ENCODE measurements around the gene RNF157. TPM values are rescaled to one million over a fixed set of nuclear protein-coding genes. Genes with fewer than 3 reads are reported as not detected.
A peak's percentile ranks its signal among the peaks of the same experiment; 100 is the strongest.

Gene RNF157
- total and polyA plus RNA-seq, 2 of the 13 experiments (the other 11 are each of a cell fraction or from before 2014, with no cell fraction given), result 0.44 to 1.5 TPM

DNA sequence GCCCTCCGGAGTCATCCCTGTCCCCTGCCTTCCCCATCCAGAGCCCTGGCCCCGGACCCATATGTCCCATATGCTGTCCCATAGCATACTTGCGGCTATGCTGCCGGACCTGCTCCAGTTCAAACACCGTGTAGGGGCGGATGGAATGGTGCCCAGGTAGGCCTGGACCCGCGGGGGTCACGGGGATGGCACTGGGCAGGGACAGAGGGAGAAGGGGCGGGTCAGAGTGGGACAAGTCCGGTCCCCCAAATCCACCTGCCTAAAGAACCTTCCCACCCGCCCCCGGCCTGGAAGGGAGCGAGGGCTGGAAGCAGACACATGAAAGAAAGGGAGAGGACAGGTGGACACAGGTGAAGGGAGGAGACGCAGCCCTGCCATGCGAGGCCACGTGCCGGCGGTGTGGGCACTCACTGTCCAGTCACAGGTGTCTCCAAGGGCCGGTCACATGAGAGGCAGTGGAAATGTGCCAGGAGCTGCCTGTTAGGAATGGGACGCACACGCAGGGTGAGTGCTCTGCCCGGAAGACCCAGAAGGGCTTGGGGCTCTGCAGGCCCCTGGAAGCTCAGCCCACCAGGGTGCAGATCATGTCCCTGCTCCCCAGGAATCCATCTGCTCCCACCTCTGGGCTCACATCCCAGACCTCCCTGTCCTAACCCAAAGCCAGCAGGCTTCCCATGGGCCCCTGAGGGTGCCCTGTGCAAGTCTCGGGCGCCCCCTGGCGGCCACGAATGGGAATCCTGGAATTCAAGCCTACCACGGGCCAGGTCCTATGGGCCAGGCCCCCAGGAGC lies 38.9 kb upstream of the RNF157 start (continued):
- TF ChIP-seq, protein P1, sequence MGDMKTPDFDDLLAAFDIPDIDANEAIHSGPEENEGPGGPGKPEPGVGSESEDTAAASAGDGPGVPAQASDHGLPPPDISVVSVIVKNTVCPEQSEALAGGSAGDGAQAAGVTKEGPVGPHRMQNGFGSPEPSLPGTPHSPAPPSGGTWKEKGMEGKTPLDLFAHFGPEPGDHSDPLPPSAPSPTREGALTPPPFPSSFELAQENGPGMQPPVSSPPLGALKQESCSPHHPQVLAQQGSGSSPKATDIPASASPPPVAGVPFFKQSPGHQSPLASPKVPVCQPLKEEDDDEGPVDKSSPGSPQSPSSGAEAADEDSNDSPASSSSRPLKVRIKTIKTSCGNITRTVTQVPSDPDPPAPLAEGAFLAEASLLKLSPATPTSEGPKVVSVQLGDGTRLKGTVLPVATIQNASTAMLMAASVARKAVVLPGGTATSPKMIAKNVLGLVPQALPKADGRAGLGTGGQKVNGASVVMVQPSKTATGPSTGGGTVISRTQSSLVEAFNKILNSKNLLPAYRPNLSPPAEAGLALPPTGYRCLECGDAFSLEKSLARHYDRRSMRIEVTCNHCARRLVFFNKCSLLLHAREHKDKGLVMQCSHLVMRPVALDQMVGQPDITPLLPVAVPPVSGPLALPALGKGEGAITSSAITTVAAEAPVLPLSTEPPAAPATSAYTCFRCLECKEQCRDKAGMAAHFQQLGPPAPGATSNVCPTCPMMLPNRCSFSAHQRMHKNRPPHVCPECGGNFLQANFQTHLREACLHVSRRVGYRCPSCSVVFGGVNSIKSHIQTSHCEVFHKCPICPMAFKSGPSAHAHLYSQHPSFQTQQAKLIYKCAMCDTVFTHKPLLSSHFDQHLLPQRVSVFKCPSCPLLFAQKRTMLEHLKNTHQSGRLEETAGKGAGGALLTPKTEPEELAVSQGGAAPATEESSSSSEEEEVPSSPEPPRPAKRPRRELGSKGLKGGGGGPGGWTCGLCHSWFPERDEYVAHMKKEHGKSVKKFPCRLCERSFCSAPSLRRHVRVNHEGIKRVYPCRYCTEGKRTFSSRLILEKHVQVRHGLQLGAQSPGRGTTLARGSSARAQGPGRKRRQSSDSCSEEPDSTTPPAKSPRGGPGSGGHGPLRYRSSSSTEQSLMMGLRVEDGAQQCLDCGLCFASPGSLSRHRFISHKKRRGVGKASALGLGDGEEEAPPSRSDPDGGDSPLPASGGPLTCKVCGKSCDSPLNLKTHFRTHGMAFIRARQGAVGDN (CRISPR knock-in tag; IDR thresholded peaks at IDR 0.05), result peak; percentile 50; the same call in 1 of the 2 replicates
- TF ChIP-seq, protein P2, sequence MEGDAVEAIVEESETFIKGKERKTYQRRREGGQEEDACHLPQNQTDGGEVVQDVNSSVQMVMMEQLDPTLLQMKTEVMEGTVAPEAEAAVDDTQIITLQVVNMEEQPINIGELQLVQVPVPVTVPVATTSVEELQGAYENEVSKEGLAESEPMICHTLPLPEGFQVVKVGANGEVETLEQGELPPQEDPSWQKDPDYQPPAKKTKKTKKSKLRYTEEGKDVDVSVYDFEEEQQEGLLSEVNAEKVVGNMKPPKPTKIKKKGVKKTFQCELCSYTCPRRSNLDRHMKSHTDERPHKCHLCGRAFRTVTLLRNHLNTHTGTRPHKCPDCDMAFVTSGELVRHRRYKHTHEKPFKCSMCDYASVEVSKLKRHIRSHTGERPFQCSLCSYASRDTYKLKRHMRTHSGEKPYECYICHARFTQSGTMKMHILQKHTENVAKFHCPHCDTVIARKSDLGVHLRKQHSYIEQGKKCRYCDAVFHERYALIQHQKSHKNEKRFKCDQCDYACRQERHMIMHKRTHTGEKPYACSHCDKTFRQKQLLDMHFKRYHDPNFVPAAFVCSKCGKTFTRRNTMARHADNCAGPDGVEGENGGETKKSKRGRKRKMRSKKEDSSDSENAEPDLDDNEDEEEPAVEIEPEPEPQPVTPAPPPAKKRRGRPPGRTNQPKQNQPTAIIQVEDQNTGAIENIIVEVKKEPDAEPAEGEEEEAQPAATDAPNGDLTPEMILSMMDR (CRISPR knock-in tag; IDR thresholded peaks at IDR 0.05), result peak; percentile 98
- TF ChIP-seq, protein P3, sequence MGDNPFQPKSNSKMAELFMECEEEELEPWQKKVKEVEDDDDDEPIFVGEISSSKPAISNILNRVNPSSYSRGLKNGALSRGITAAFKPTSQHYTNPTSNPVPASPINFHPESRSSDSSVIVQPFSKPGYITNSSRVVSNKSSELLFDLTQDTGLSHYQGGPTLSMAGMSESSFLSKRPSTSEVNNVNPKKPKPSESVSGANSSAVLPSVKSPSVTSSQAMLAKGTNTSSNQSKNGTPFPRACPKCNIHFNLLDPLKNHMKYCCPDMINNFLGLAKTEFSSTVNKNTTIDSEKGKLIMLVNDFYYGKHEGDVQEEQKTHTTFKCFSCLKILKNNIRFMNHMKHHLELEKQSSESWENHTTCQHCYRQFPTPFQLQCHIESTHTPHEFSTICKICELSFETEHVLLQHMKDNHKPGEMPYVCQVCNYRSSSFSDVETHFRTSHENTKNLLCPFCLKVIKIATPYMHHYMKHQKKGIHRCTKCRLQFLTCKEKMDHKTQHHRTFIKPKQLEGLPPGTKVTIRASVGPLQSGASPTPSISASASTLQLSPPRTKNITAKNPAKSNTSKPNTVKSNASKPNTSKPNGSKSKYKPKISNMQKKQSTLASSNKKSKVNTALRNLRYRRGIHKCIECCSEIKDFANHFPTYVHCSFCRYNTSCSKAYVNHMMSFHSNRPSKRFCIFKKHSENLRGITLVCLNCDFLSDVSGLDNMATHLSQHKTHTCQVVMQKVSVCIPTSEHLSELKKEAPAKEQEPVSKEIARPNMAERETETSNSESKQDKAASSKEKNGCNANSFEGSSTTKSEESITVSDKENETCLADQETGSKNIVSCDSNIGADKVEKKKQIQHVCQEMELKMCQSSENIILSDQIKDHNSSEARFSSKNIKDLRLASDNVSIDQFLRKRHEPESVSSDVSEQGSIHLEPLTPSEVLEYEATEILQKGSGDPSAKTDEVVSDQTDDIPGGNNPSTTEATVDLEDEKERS (CRISPR knock-in tag; IDR thresholded peaks at IDR 0.05), result no peak
- TF ChIP-seq, protein P4, sequence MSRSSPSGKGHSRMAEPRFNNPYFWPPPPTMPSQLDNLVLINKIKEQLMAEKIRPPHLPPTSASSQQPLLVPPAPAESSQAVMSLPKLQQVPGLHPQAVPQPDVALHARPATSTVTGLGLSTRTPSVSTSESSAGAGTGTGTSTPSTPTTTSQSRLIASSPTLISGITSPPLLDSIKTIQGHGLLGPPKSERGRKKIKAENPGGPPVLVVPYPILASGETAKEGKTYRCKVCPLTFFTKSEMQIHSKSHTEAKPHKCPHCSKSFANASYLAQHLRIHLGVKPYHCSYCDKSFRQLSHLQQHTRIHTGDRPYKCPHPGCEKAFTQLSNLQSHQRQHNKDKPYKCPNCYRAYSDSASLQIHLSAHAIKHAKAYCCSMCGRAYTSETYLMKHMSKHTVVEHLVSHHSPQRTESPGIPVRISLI (CRISPR knock-in tag; IDR thresholded peaks at IDR 0.05; ENCODE audit: borderline replicate concordance), result no peak; the same call in 1 of the 2 replicates
- TF ChIP-seq KLF16 (CRISPR knock-in tag; IDR thresholded peaks at IDR 0.05), result peak in 1 of 2 experiments; percentile 40; a peak in 1 of 4 replicates
- TF ChIP-seq, protein P5, sequence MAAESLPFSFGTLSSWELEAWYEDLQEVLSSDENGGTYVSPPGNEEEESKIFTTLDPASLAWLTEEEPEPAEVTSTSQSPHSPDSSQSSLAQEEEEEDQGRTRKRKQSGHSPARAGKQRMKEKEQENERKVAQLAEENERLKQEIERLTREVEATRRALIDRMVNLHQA (CRISPR knock-in tag; IDR thresholded peaks at IDR 0.05), result no peak
- TF ChIP-seq RAD21 (CRISPR knock-in tag; IDR thresholded peaks at IDR 0.05), result peak; percentile 98
- no peak for TF ChIP-seq NCOR1 (IDR thresholded peaks at IDR 0.05; ENCODE audit: borderline replicate concordance, low read length)
- no peak for TF ChIP-seq SYNCRIP (IDR thresholded peaks at IDR 0.05; ENCODE audit: insufficient read depth, low read depth, low read length)
- TF ChIP-seq AGO1 (IDR thresholded peaks at IDR 0.05; ENCODE audit: low read depth, low read length, poor library complexity, severe bottlenecking), result no peak
- TF ChIP-seq ISL2 (CRISPR knock-in tag; IDR thresholded peaks at IDR 0.05), result 0 out of 2 replicates have a peak, but pooled peaks have one; percentile 17
- TF ChIP-seq, protein P6, sequence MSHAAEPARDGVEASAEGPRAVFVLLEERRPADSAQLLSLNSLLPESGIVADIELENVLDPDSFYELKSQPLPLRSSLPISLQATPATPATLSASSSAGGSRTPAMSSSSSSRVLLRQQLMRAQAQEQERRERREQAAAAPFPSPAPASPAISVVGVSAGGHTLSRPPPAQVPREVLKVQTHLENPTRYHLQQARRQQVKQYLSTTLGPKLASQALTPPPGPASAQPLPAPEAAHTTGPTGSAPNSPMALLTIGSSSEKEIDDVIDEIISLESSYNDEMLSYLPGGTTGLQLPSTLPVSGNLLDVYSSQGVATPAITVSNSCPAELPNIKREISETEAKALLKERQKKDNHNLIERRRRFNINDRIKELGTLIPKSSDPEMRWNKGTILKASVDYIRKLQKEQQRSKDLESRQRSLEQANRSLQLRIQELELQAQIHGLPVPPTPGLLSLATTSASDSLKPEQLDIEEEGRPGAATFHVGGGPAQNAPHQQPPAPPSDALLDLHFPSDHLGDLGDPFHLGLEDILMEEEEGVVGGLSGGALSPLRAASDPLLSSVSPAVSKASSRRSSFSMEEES (CRISPR knock-in tag; IDR thresholded peaks at IDR 0.05), result peak; percentile 23; the same call in 1 of the 2 replicates
- TF ChIP-seq NFKB2 (CRISPR knock-in tag; IDR thresholded peaks at IDR 0.05; ENCODE audit: borderline replicate concordance), result peak; percentile 78; the same call in 1 of the 2 replicates
- TF ChIP-seq SAP130 (CRISPR knock-in tag; IDR thresholded peaks at IDR 0.05; ENCODE audit: low read depth), result peak; percentile 52
- 0 out of 2 replicates have a peak, but pooled peaks have one; percentile 23 for TF ChIP-seq SOX5 (CRISPR knock-in tag; IDR thresholded peaks at IDR 0.05; ENCODE audit: borderline replicate concordance)
